GM12878 (cell line): ENCODE measurements around the gene CLTRN. TPM values are rescaled to one million over a fixed set of nuclear protein-coding genes. Genes with fewer than 3 reads are reported as not detected.
"Not testable (repeated sequence)": the region's sequence is repeated elsewhere in the genome, so short reads cannot be mapped to it uniquely, and the experiment has no call there.

Source experiments
- ATAC-seq: fragments of 200-7000 bp; cut with Tn5 transposase; 3 replicates; pipeline ENCODE4 v1.9.1; 2020; ENCODE audit warnings: mild to moderate bottlenecking, moderate library complexity
- BruUV-seq: library from RNA; stranded (reverse); fragments of 400-500 nt; replicated peaks from 2 replicates; lab custom pipeline; 2021; lab: Mats Ljungman, UMichigan
- CTCF ChIA-PET: fragments of 300-600 bp; sonication (Branson Sonifier 250); formaldehyde crosslinking; extraction: SDS; loops from one replicate; lab custom pipeline; 2021; ENCODE audit warnings: inconsistent platforms; lab: Yijun Ruan, JAX
- POLR2A ChIA-PET: fragments of 350-600 bp; formaldehyde crosslinking; extraction: SDS; loops from one replicate; lab custom pipeline; 2021; ENCODE audit warnings: inconsistent platforms; lab: Charles Lee
- RAD21 ChIA-PET: fragments of 300-600 bp; sonication (Branson Sonifier 250); formaldehyde crosslinking; loops from one replicate; lab custom pipeline; 2023; ENCODE audit warnings: antibody characterized with exemption; ENCODE audit not compliant: unreplicated experiment; lab: Charles Lee
- SMC1A ChIA-PET: fragments of 300-600 bp; sonication (Branson Sonifier 250); formaldehyde crosslinking; loops from one replicate; lab custom pipeline; 2023; ENCODE audit not compliant: unreplicated experiment, uncharacterized antibody; lab: Charles Lee
- DNase-seq: peaks from one replicate; pipeline ENCODE4 v3.0.0-alpha.2; 2011; ENCODE audit warnings: low read depth, low spot score
- FAIRE-seq: peaks from 3 replicates; lab custom pipeline; 2011; peaks lifted over from hg19 to GRCh38; lab: Jason Lieb, UNC
- H2AFZ ChIP-seq: 2 replicates; pipeline ENCODE4 v1.6.0; 2011; ENCODE audit warnings: low read depth, low read length, control low read depth; ENCODE audit not compliant: control insufficient read depth
- H3K27ac ChIP-seq: 2 replicates; pipeline ENCODE4 v1.5.1; 2011; ENCODE audit warnings: control low read depth; ENCODE audit not compliant: control insufficient read depth, insufficient read depth
- H3K27me3 ChIP-seq, 2 experiments: replicated peaks in 1 of 2; 2 replicates each; pipeline versions ENCODE4 v1.6.0 to v1.6.1; 2011; ENCODE audit warnings: low read length in 1 of 2; ENCODE audit not compliant: control insufficient read depth in 2 of 2, insufficient read depth in 2 of 2
- H3K36me3 ChIP-seq, 2 experiments: 2 replicates each; pipeline ENCODE4 v1.5.1; 2011; ENCODE audit warnings: low read length in 1 of 2; ENCODE audit not compliant: control insufficient read depth in 2 of 2, insufficient read depth in 2 of 2
- H3K4me1 ChIP-seq: 2 replicates; pipeline ENCODE4 v1.6.1; 2011; ENCODE audit warnings: mild to moderate bottlenecking, low read length, moderate library complexity, mixed read lengths; ENCODE audit not compliant: control insufficient read depth, insufficient read depth
- H3K4me2 ChIP-seq: 2 replicates; pipeline ENCODE4 v1.6.0; 2011; ENCODE audit warnings: control low read depth; ENCODE audit not compliant: control insufficient read depth, insufficient read depth
- H3K4me3 ChIP-seq: fragments of 200-600 bp; sonication (generic); 2 replicates; pipeline ENCODE4 v1.5.1; 2016
- H3K79me2 ChIP-seq: 2 replicates; pipeline ENCODE4 v1.6.0; 2011; ENCODE audit warnings: low read length; ENCODE audit not compliant: control insufficient read depth, insufficient read depth
- H3K9ac ChIP-seq: 2 replicates; pipeline ENCODE4 v1.8.0; 2011; ENCODE audit warnings: low read length, control low read depth, mixed read lengths; ENCODE audit not compliant: control insufficient read depth, insufficient read depth
- H3K9me3 ChIP-seq: replicated peaks from 3 replicates; pipeline ENCODE4 v1.5.1; 2011; ENCODE audit warnings: mild to moderate bottlenecking, low read length; ENCODE audit not compliant: control insufficient read depth, insufficient read depth
- H4K20me1 ChIP-seq: 2 replicates; pipeline ENCODE4 v1.6.0; 2011; ENCODE audit not compliant: control insufficient read depth, insufficient read depth
- BCL11A ChIP-seq: IDR thresholded peaks from 2 replicates; pipeline ENCODE4 v1.6.1; 2011; ENCODE audit warnings: low read depth, low read length
- BMI1 ChIP-seq: fragments of 450-650 bp; IDR thresholded peaks from 2 replicates; pipeline ENCODE4 v1.6.1; 2016; ENCODE audit warnings: mild to moderate bottlenecking, moderate library complexity, borderline replicate concordance
- CHD1 ChIP-seq: IDR thresholded peaks from 2 replicates; pipeline ENCODE4 v1.6.1; 2012; ENCODE audit warnings: low read depth, low read length, improper control_type of control experiment
- CUX1 ChIP-seq: IDR thresholded peaks from 2 replicates; pipeline ENCODE4 v1.6.1; 2012; ENCODE audit warnings: improper control_type of control experiment, low read depth, low read length; ENCODE audit not compliant: insufficient replicate concordance
- HDAC6 ChIP-seq: fragments of 200-600 bp; sonication (generic); IDR thresholded peaks from one replicate; pipeline ENCODE4 v1.8.0; 2017; ENCODE audit warnings: antibody characterized with exemption; ENCODE audit not compliant: unreplicated experiment
- HDGF ChIP-seq: fragments of 450-650 bp; IDR thresholded peaks from 2 replicates; pipeline ENCODE4 v1.6.1; 2016; ENCODE audit warnings: antibody characterized with exemption
- IRF3 ChIP-seq: fragments of 450-650 bp; IDR thresholded peaks from 2 replicates; pipeline ENCODE4 v1.6.1; 2014; ENCODE audit warnings: mild to moderate bottlenecking
- JUND ChIP-seq: IDR thresholded peaks from 2 replicates; pipeline ENCODE4 v1.6.1; 2012; ENCODE audit warnings: low read depth, mild to moderate bottlenecking, low read length, improper control_type of control experiment, moderate library complexity
- KLF5 ChIP-seq: fragments of 450-650 bp; IDR thresholded peaks from 2 replicates; pipeline ENCODE4 v1.6.1; 2014; ENCODE audit warnings: mild to moderate bottlenecking; ENCODE audit not compliant: partially characterized antibody
- MEF2B ChIP-seq: fragments of 450-650 bp; IDR thresholded peaks from 2 replicates; pipeline ENCODE4 v1.6.1; 2018; ENCODE audit warnings: mild to moderate bottlenecking, moderate library complexity; ENCODE audit not compliant: partially characterized antibody, poor library complexity, severe bottlenecking
- PAX5 ChIP-seq: IDR thresholded peaks from 2 replicates; pipeline ENCODE4 v1.6.1; 2011; ENCODE audit warnings: low read depth, low read length, borderline replicate concordance
- RAD21 ChIP-seq: IDR thresholded peaks from 2 replicates; pipeline ENCODE4 v1.6.1; 2011; ENCODE audit warnings: mild to moderate bottlenecking, low read depth, low read length, moderate library complexity; ENCODE audit not compliant: insufficient read depth
- TBL1XR1 ChIP-seq: IDR thresholded peaks from 2 replicates; pipeline ENCODE4 v1.6.1; 2012; ENCODE audit warnings: low read depth, low read length, improper control_type of control experiment
- WGBS: methylation state at CpG from one replicate; pipeline ENCODE4 v1.1.6; 2016; ENCODE audit warnings: low lambda C conversion rate; ENCODE audit not compliant: insufficient replicate concordance, insufficient coverage; ENCODE audit errors: missing lambda C conversion rate; 5-methylcytosine and 5-hydroxymethylcytosine counted together
- in situ Hi-C: fragments of 300-500 bp; cut with MboI; formaldehyde crosslinking; loops from 9 replicates; pipeline ENCODE4 v1.14.3; 2018; ENCODE audit warnings: mixed read lengths
- intact Hi-C: fragments of 100-400 bp; cut with micrococcal nuclease; formaldehyde crosslinking; loops from one replicate; pipeline ENCODE4 v1.14.2; 2022; ENCODE audit not compliant: unreplicated experiment
- polyA plus RNA-seq, 11 experiments: library from polyadenylated mRNA; depleted of rRNA in 4 of 11; unstranded in 6 of 11; stranded (reverse) in 5 of 11; fragments of >200 nt; fragmentation: Nextera tagmentation in 4 of 11; fragmentation: Illumina TruSeq in 1 of 11; extraction: Ambion mirVana in 4 of 11; extraction: Trizol in 1 of 11; gene quantifications; 1 replicate in 1 of 11; 2 replicates in 10 of 11; pipeline versions ENCODE4 v1.2.1 to v1.2.3, GENCODE V29; 2011 to 2016; ENCODE audit warnings: inconsistent platforms in 2 of 11, missing spikeins in 2 of 11, low read depth in 1 of 11
- total RNA-seq, 4 experiments: library from RNA; depleted of rRNA in 3 of 4; stranded (reverse); fragments of >200 nt in 3 of 4; fragmentation: Illumina TruSeq in 1 of 4; extraction: Trizol in 1 of 4; gene quantifications; 2 replicates each; pipeline versions ENCODE4 v1.2.1 to v1.2.3, GENCODE V29; 2013 to 2021

Gene CLTRN
- total and polyA plus RNA-seq, 10 of the 15 experiments (the other 5 are each of a cell fraction or from before 2014, with no cell fraction given) = 0.13 to 0.75 (median 0.27) TPM; not detected in 1

GRCh38 chrX:15663439-15663838 is 1.2 kb downstream of the CLTRN start:
- ChIA-PET SMC1A (no interaction called here), CTCF (no interaction called here), POLR2A (no interaction called here), RAD21 (no interaction called here)
- BruUV-seq = no TSS peak
- in situ Hi-C loops (no loop called here), intact Hi-C loops (no loop called here)
- TF ChIP-seq RAD21 (no peak), BCL11A (no peak), HDAC6 (no peak), TBL1XR1 (no peak), MEF2B (no peak), JUND (no peak), HDGF (no peak), IRF3 (no peak), PAX5 (no peak), BMI1 (no peak), CHD1 (no peak), CUX1 (no peak), KLF5 (no peak)
- Histone ChIP-seq H3K4me2 (no peak overlapping the region), H3K9ac (no peak overlapping the region), H4K20me1 (no peaks in the 10 kb centered on the region), H3K27me3 (no peaks in the 10 kb centered on the region; a peak in 2 of 4 replicates), H3K27ac (no peak overlapping the region), H3K4me1 (no peaks in the 10 kb centered on the region), H2AFZ (no peak overlapping the region), H3K9me3 (no peaks in the 10 kb centered on the region), H3K79me2 (no peaks in the 10 kb centered on the region), H3K4me3 (no peak overlapping the region), H3K36me3 (no peaks in the 10 kb centered on the region)
- WGBS = 16% methylated on average over 1 of the region's 1 CpG
- DNase-seq = no peak
- ATAC-seq = peak; percentile 16; the same call in 2 of the 3 replicates
- FAIRE-seq = no peak

GRCh38 chrX:15654804-15655203 is 9.8 kb downstream of the CLTRN start:
- peak; percentile 17; the same call in 1 of the 3 replicates for ATAC-seq
- DNase-seq, H3K4me3 ChIP-seq, H3K4me1 ChIP-seq, H3K36me3 ChIP-seq, H3K9ac ChIP-seq, H4K20me1 ChIP-seq, H3K4me2 ChIP-seq, H3K79me2 ChIP-seq, in situ Hi-C loops, SMC1A ChIA-PET, POLR2A ChIA-PET, RAD21 ChIA-PET, H3K27ac ChIP-seq, H3K9me3 ChIP-seq, H2AFZ ChIP-seq, H3K27me3 ChIP-seq, CTCF ChIA-PET, FAIRE-seq, BruUV-seq: not testable (repeated sequence)
- intact Hi-C loops = loop anchor here (10.0 kb wide), 1 partner anchor 310 kb away; no protein-coding TSS in a partner anchor
- 13% methylated on average over 4 of the region's 6 CpGs for WGBS
